ENCODE results near the gene THOP1.
A peak's percentile ranks its signal among the peaks of the same experiment; 100 is the strongest.

Gene THOP1

GRCh38 chr19:2768365-2769132 is 16.8 kb upstream of the THOP1 start:
- Mint-ChIP-seq H3K4me3 (no peak overlapping the region), H3K27me3 (no peaks in the 10 kb centered on the region), H3K9me3 (no peaks in the 10 kb centered on the region), H3K4me1 (ENCODE audit: low read depth in 2 of 2) (peaks cover 3 to 7% of the 10 kb centered on the region in 2 donors), H3K27ac (no peak overlapping the region), H3K36me3 (ENCODE audit: insufficient read depth) (peaks cover 30% of the 10 kb centered on the region)
- no peak for DNase-seq
- no peak for ATAC-seq (replicated peaks)

GRCh38 chr19:2769218-2769617 is 16.1 kb upstream of the THOP1 start:
- Mint-ChIP-seq H3K36me3 (ENCODE audit: insufficient read depth) (peaks cover 24% of the 10 kb centered on the region), H3K27ac (no peak overlapping the region), H3K4me3 (no peak overlapping the region), H3K9me3 (no peaks in the 10 kb centered on the region), H3K4me1 (ENCODE audit: low read depth in 2 of 2) (peaks cover 5 to 7% of the 10 kb centered on the region in 2 donors), H3K27me3 (no peaks in the 10 kb centered on the region)
- ATAC-seq (replicated peaks) (no peak), DNase-seq (no peak)

- H3K27me3 Mint-ChIP-seq = no peaks in the 10 kb centered on the region
- DNase-seq (no peak), ATAC-seq (replicated peaks) (no peak)
- no peaks in the 10 kb centered on the region for H3K9me3 Mint-ChIP-seq
- peaks cover 15% of the 10 kb centered on the region for H3K36me3 Mint-ChIP-seq (ENCODE audit: insufficient read depth)
- H3K4me3 Mint-ChIP-seq = no peak overlapping the region
- H3K4me1 Mint-ChIP-seq (ENCODE audit: low read depth in 2 of 2) = peaks cover 16% of the 10 kb centered on the region in 2 donors
- peak overlapping the region in 1 of 2 donors; percentile 46 for H3K27ac Mint-ChIP-seq
These were observed 15.0 kb upstream of the THOP1 start for GRCh38 chr19:2770055-2771013.

GRCh38 chr19:2771786-2772674 is 13.3 kb upstream of the THOP1 start:
- peaks cover 24 to 28% of the 10 kb centered on the region in 2 donors for H3K4me1 Mint-ChIP-seq (ENCODE audit: low read depth in 2 of 2)
- DNase-seq (no peak), ATAC-seq (replicated peaks) (no peak)
- H3K36me3 Mint-ChIP-seq (ENCODE audit: insufficient read depth) = peaks cover 4% of the 10 kb centered on the region
- H3K4me3 Mint-ChIP-seq = no peak overlapping the region
- no peak overlapping the region for H3K27ac Mint-ChIP-seq
- H3K27me3 Mint-ChIP-seq = no peaks in the 10 kb centered on the region
- H3K9me3 Mint-ChIP-seq = no peaks in the 10 kb centered on the region

GRCh38 chr19:2774083-2774679 is 11.1 kb upstream of the THOP1 start:
- Mint-ChIP-seq H3K27ac (no peak overlapping the region), H3K27me3 (no peaks in the 10 kb centered on the region), H3K36me3 (ENCODE audit: insufficient read depth) (peaks cover 2% of the 10 kb centered on the region), H3K4me3 (no peak overlapping the region), H3K4me1 (ENCODE audit: low read depth in 2 of 2) (peaks cover 24 to 28% of the 10 kb centered on the region in 2 donors), H3K9me3 (no peaks in the 10 kb centered on the region)
- no peak for ATAC-seq (replicated peaks)
- DNase-seq = no peak

GRCh38 chr19:2774953-2775555 is 10.2 kb upstream of the THOP1 start:
- DNase-seq (no peak), ATAC-seq (replicated peaks) (no peak)
- Mint-ChIP-seq H3K9me3 (no peaks in the 10 kb centered on the region), H3K4me1 (ENCODE audit: low read depth in 2 of 2) (peaks cover 26 to 29% of the 10 kb centered on the region in 2 donors), H3K27ac (peak overlapping the region; percentile 89 to 94), H3K27me3 (no peaks in the 10 kb centered on the region), H3K4me3 (peak overlapping the region; percentile 74 to 79), H3K36me3 (ENCODE audit: insufficient read depth) (peaks cover 3% of the 10 kb centered on the region)

- Mint-ChIP-seq H3K9me3 (no peaks in the 10 kb centered on the region), H3K4me1 (ENCODE audit: low read depth in 2 of 2) (peaks cover 32 to 35% of the 10 kb centered on the region in 2 donors), H3K4me3 (peak overlapping the region; percentile 74 to 79), H3K36me3 (ENCODE audit: insufficient read depth) (peaks cover 3% of the 10 kb centered on the region), H3K27ac (peak overlapping the region; percentile 89 to 94), H3K27me3 (no peaks in the 10 kb centered on the region)
- ATAC-seq (replicated peaks) (peak; percentile 82), DNase-seq (peak; percentile 35 to 40 (median 37))
These were observed 9.5 kb upstream of the THOP1 start for GRCh38 chr19:2775556-2776430.

GRCh38 chr19:2777952-2778683 is 7.2 kb upstream of the THOP1 start:
- Mint-ChIP-seq H3K9me3 (no peaks in the 10 kb centered on the region), H3K4me1 (ENCODE audit: low read depth in 2 of 2) (peaks cover 35 to 41% of the 10 kb centered on the region in 2 donors), H3K36me3 (ENCODE audit: insufficient read depth) (peaks cover 3% of the 10 kb centered on the region), H3K27me3 (no peaks in the 10 kb centered on the region), H3K27ac (peak overlapping the region in 1 of 2 donors; percentile 59), H3K4me3 (no peak overlapping the region)
- no peak for ATAC-seq (replicated peaks)
- DNase-seq = no peak

- H3K4me3 Mint-ChIP-seq = no peak overlapping the region
- no peaks in the 10 kb centered on the region for H3K27me3 Mint-ChIP-seq
- no peaks in the 10 kb centered on the region for H3K9me3 Mint-ChIP-seq
- no peak overlapping the region for H3K27ac Mint-ChIP-seq
- DNase-seq = no peak
- peaks cover 7% of the 10 kb centered on the region for H3K36me3 Mint-ChIP-seq (ENCODE audit: insufficient read depth)
- ATAC-seq (replicated peaks) = no peak
- H3K4me1 Mint-ChIP-seq (ENCODE audit: low read depth in 2 of 2) = peaks cover 41 to 44% of the 10 kb centered on the region in 2 donors
These were observed 6.1 kb upstream of the THOP1 start for GRCh38 chr19:2779121-2779740.

GRCh38 chr19:2780284-2780683 is 5.0 kb upstream of the THOP1 start:
- ATAC-seq (replicated peaks) (no peak), DNase-seq (no peak)
- Mint-ChIP-seq H3K27ac (peak overlapping the region; percentile 16 to 49), H3K36me3 (ENCODE audit: insufficient read depth) (peaks cover 11% of the 10 kb centered on the region), H3K4me1 (ENCODE audit: low read depth in 2 of 2) (peaks cover 33 to 34% of the 10 kb centered on the region in 2 donors), H3K27me3 (no peaks in the 10 kb centered on the region), H3K9me3 (no peaks in the 10 kb centered on the region), H3K4me3 (no peak overlapping the region)

Measured in effector memory CD8-positive, alpha-beta T cell (primary cell).